HG03571 (cell line): ENCODE data around the gene GPC5.
"Not testable (repeated sequence)": the region's sequence is repeated elsewhere in the genome, so short reads cannot be mapped to it uniquely, and the experiment has no call there.

ENCODE experiments used
- ATAC-seq: cut with Tn5 transposase; IDR thresholded peaks from one replicate; pipeline ENCODE4 v1.9.1; 2021; ENCODE audit not compliant: unreplicated experiment

The GPC5 gene

DNA sequence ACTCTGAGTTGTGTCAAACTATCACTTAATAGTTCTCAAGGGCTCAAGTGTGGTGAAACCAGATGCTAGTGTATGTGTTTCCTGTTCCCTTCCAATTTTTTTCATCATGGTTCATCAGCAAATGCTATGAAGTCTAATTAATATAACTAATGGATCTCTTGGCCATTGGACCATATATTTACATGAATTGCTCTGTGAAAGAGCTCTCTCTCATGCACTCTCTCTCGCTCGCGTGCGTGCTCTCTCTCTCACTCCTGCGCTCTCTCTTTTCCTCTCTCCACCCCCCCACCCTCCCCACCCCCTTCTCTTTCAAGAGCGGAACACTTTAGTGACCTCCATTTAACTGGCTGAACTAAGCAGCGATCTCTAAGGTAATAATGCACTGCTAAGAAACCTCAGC lies 1281.2 kb downstream of the GPC5 start:
- no peak for ATAC-seq

DNA sequence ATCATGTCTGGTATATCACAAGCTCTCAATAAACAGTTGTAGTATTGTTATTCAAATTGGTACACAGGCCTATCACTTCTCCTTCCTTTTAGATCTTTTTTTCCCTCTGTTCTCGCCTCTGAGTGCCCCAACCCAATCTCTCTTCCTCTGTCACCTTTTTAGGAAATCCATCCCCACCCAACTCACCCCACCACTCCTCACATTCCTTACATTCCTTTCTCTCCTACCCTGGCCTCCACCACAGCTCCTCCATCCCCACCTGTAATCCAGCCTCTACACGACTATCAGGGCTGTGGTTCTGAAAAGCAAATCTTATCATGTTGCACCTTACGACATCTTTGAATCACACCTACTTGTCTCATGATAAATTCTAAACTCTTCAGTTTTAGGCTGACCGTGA lies 1282.8 kb downstream of the GPC5 start:
- no peak for ATAC-seq

DNA sequence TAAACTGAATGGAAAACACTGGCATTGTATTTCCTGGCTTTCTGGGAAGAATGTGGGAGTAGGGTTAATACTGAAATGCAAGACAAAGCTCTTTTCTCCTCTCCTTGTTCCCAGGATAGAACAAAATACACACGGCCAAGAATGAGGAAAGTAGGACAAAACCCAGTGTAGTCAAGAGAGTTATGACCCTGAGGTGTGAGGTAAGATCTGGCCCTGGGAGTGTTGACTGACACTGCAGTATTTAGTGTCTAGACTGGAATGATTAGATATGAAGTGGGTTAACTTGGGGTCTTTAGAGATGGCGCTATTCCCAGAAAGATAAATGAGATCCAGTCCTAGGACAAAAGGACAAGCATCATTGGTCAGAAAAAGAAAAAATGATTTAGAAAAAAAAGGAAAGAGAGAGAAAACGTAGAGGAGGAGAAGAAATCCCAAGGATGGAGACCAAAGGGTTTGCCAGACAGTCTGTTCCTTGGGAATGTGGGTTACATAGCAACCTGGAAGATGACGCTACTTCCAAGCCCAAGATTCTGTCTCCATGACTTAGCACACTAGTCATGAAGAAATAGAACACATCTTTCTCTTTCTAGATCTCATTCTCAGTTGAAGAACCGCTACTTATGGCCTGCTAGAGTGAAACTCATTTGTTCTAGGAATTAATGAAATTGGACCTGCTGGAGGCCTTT lies 1284.6 kb downstream of the GPC5 start:
- no peak for ATAC-seq

DNA sequence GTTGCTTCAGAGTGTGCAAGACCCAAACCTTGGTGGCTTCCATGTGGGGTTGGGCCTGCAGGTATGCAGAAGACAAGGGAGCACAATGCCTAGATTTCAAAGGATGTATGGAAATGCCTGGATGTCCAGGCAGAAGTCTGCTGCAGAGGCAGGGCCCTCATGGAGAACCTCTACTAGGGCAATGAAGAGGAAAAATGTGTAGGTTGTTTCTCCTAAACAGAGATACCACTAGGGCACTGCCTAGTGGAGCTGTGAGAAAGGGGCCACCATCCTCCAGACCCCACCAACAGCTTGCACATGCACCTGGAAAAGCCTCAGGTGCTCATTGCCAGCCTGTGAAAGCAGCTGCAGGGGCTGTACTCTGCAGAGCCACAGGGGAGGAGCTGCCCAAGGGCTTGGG lies 1295.6 kb downstream of the GPC5 start:
- ATAC-seq, result no peak

DNA sequence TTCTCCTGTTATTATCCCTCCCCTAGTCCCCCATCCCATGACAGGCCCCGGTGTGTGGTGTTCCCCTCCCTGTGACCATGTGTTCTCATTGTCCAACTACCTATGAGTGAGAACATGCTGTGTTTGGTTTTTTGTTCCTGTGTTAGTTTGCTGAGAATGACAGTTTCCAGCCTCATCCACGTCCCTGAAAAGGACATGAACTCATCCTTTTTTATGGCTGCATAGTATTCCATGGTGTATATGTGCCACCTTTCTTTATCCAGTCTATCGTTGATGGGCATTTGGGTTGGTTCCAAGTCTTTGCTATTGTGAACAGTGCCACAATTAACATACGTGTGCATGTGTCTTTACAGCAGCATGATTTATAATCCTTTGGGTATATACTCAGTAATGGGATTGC lies 1297.4 kb downstream of the GPC5 start:
- ATAC-seq, result not testable (repeated sequence)

DNA sequence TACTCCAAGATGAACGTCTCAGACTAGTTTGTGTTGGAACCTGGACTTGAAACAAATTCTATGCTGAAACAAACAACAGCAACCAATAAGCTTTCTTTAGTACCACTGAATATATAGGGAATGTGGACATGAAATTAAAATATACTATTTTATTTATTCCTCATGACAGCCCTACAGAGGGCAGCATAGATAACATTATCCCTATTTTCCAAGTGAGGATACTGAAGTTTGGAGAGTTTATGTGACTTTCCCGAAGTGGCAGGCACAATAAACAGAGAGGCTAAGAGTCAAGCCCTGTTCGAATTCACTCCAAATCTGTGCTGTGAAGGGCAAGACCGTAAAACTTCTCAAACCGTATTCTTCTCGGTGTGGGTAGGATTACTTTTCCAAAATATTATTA lies 1318.3 kb downstream of the GPC5 start:
- no peak for ATAC-seq

DNA sequence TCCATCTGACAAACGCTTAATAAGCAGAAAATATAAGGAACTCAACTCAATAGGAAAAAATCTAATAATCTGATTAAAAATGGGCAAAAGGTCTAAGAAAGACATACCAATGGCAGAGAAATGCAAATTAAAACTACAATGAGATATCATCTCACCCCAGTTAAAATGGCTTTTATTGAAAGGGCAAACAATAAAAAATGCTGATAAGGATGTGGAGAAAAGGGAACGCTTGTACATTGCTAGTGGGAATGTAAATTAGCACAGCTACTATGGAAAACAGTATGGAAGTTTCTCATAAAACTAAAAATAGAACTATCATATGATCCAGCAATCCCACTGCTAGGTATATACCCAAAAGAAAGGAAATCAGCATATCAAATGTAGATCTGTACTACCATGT lies 1319.4 kb downstream of the GPC5 start:
- no peak for ATAC-seq

DNA sequence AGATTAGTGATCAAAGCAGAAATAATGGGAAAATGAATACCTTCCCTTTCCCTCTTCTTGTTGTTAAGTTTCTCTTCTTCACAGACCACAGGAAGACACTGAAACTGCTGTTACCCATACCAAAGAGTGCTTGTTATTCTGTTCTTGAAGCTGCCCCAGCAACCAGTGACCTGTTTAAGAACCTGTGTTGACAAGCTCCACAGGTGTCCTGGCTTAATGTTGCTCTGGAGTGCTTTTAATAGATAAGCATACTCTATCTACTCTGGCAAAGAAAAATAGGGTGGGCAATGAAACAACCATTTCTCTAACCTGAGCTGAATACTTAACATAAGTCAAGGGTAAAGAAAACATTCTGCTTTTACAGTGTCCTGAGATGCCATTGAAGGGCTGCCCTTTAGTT lies 1321.4 kb downstream of the GPC5 start:
- ATAC-seq, result no peak

DNA sequence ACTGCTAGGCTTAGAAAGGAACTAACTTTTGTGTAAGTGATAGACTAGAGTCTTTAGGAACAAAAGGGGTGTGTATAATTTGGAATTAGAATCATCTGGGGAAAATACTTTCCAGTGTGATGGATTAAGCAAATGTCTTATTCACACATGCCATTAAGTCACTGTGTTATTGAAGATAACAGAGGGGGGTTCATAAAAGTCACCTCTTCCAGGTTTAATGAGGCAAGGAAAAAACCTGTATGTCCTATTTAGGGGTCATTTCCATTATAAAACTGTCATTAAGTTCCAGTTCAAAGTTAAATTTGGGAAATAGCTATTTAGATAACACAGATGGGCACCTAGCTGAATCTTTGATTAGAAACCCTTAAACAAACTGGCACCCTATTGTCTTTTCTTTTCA lies 1323.2 kb downstream of the GPC5 start:
- ATAC-seq, result no peak

DNA sequence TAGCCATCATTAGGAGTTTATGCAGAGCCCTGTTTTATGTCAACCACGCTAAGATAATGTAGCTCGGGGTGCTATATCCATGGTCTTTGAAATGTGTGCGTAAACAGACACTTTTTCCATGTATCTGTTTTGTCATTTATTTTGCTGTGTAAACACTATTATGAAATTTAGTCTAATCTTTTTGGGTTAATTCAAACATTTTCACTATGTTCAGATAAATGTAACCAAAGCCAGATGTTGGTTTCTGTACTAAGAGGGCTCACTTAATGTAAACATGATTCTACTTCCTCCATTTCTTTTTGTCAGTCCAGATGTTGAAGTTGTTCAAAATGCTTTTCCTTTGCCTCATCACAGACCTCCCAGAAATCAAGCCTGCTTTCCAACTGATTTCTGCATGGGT lies 1328.7 kb downstream of the GPC5 start:
- ATAC-seq, result no peak

DNA sequence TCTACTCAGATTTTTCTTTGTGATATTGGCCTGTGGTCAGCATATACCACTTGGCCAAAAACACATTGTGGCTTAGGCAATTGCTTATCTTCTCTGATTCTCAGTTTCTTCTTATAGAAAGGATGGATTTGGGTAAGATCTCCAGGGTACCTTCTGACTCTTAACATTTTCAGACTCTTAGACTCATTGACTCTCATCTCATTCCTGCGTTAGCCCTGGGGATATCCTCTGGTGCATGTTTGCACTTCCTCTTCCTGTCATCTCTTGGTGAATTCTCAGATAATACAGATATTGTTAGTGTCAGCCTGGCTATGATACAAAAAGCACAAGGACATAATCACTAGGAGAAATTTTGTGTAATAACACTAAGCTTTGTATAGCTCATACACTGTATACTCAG lies 1335.6 kb downstream of the GPC5 start:
- no peak for ATAC-seq

DNA sequence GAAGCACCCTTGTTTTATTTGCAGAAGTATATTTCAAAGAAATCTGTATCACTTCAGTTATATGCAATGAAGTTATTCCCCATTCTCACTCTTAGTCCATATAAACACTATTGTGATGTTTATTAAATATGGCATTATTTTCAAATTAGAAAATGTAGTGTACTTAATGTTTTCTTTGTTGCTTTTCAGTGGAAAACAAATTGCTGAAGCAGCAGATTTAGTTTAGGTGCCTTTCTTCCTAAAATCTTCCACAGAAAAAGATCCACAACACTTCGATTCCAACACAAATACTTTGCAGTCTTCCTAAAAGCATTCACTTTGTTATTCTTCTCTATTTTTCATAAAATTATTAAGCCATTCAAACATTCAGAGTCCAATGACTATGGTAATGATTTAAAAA lies 1336.1 kb downstream of the GPC5 start:
- no peak for ATAC-seq

DNA sequence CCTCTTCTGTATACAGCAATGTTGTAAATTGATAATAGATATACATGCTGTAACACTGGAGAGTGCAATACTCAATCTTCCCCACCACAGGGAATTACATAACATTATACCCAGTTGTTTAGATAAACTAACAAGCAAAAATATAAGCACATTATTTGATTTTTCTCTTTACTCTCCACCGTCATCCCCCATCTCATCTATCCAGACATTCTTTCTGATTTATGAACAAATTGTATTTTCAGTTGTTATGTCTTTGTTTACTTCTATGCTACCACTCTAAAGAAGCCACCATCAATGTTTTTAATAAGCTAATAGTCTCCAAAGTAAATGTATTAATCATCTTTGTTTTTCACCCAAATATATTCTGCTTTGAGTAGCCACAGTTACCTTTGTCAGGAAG lies 1337.5 kb downstream of the GPC5 start:
- ATAC-seq, result no peak

DNA sequence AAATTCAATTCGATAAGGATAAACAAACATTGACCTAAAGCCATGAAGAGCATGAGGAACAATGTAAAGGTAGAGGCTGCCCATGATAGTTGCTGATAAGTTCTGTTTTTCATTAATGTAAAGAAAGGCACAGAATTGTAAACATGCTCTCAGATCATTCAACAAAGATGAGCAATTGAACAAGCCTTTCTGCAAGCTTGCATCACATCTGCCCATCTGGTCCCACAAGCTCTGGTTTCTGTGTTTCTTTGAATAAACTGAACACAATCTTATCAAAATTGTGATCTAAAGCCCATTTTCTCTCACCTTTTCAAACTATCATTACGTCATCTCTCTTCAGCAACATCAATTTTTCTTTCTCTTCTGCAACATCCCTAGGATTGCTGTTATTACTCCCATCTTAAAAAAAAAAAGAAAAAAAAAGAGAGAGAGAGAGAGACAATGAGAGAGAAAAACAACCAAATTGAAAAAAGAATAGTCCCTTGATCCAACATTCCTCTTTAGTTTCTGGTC lies 1340.9 kb downstream of the GPC5 start:
- ATAC-seq, result no peak

DNA sequence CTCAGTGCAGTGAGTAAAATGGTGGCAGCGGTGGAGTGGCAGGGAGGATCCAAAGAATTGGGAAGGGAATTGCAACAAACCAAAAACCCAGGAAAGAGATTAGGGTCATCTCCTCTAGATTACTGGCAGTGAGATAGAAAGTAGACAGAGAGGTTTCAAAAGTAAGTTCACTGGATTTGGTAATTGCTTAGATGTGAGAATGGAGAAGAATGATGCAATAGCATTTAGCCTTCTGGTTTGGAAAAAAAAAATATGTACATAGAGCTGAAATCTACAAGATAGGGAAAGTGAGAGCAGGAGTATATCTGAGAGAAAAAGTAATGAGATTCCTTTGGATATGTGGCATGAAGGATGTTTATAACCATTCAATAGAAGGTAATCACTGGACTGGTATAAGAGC lies 1345.6 kb downstream of the GPC5 start:
- ATAC-seq, result no peak

DNA sequence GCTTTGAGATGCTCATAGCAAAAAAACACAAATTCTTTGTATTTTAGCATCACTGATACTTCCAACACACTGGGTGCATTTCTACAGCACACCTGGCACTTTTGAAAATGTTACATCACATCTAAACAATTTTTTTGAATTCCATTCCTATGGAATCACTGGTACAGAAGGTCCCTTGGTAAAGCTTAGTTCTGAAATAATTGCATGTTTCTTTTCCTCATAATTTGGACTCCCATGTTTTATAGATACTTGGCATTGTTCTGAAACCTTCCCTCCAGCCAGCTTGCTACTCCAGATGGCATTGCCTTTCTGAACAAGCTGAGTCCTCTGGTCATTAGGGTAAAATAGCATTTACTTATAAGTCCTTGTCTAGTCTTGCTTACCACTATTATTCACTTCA lies 1346.8 kb downstream of the GPC5 start:
- no peak for ATAC-seq

DNA sequence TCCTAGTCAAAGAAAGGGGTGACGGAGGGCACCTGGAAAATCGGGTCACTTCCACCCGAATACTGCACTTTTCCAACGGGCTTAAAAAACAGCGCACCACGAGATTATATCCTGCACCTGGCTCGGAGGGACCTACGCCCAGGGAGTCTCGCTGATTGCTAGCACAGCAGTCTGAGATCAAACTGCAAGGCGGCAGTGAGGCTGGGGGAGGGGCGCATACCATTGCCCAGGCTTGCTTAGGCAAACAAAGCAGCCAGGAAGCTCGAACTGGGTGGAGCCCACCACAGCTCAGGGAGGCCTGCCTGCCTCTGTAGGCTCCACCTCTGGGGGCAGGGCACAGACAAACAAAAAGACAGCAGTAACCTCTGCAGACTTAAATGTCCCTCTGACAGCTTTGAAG lies 1354.3 kb downstream of the GPC5 start:
- ATAC-seq, result not testable (repeated sequence)

DNA sequence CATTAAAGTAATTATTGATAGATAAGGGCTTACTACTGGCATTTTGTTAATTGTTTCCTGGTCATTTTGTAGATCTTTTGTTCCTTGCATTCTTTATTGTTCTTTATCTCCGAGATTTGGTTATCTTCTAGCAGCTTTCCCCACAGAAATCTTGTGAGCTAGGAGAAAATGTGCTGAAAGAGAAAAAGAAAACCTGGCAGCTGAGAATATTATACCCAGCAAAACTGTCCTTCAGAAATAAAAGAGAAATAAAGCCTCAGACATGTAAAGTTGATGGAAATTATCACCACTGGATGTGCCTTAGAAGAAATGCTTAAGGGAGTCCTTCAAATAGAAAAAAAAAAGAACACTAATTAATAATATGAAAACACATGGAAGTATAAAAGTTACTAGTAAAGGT lies 1363.3 kb downstream of the GPC5 start:
- ATAC-seq, result no peak

DNA sequence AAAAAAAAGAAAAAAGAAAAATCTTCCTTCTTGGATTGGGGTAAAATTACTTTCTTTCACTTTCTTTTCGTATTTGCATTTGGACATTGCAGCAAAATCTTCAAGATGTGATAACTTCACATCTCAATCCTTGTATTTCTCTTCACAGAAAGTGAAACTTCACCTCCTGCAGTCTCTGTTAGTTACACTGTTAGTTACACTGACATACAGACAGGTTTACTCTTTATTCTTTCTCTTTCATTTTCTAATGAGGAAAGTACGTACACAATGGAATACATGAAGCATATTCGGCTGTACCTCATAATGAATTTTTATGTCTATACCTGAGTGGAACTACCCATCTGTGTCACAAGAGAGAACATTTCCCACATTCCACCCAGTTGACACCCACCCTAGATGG lies 1369.0 kb downstream of the GPC5 start:
- no peak for ATAC-seq

DNA sequence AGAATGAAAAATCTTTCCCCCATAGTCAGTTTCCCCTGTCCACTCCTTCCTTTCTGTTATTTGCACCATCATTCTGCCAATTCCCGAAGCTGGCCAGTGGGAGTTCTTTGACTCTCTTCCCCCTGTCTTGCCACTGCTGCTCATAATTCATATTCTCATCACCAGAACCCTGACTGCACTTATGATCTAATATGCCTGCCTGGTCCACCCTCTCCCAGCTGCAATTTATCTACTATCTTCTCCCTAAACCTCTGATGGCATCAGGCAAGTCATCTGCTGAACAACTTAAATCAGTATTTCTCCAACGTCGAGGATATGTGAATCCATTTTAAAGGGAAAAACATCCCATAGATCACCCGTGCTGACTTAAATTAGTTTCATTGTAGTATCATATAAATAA lies 1370.2 kb downstream of the GPC5 start:
- ATAC-seq, result no peak

DNA sequence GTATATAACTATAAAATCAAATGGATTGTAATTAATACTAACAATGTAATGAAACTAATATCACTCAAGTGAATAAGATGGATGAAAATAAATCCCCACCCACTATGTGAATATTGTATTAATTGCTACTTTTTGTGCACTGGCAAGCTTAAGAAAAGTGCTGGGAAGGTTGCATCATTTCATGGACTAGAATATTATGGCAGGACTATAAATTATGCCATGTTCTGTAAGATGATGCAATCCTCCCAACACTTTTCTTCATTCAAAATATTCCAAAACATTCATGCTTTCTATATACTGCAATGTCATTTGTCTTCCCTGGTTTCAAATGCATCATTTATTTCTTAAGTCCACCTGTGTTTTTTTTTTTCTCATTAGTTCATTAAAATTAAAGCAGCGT lies 1370.6 kb downstream of the GPC5 start:
- ATAC-seq, result no peak

DNA sequence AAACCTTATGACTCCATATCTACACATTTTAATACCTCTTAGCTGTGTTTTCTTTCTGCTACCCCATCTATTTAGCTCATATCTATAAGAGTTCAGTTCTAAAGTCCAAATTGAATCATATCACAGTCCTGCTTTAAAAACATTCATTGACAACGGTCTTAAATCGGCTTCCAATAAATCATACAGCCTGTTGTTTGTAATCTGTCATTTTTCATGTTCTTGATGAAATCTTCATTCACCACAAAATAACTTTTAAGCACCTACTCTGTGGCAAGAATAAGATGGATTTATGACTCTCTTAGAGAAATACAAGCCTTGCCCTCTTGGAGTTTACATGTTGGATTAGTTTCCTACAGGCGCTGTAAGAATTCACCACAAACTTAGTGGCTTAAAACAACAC lies 1377.2 kb downstream of the GPC5 start:
- ATAC-seq, result no peak

DNA sequence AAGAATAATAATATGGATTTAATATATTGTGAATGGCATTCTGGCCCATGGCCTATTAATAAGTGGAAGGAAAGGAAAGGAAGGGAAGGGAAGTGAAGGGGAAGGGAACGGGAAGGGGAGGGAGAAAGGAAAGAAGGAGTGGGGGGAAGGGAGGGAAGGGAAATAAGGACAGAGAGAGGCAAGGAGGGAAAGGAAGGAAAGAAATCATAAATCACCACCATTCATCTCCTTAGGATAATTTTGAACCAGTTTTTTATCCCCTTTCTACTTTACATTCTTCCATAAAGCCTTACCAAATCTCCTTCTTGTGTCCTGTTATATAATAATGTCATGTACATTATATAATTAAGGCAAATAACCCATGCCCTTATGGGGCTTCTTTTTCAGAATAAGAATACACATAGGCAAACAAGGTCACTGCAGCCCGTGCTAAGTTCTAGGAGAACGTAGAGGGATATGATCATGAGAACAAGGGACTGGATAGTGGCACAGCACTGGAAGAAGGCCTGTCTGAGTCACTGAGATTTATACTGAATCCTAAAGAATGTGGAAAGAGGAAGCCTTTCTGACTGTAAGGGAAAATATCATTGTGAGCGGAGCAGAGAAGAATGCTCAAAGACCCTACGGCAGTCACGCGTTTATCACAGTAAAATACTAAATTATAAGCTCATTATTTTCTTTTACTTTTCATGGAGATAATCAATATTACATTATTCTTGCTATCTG lies 1383.7 kb downstream of the GPC5 start:
- no peak for ATAC-seq
